Measurements from ENCODE around the gene DUSP11.

DNA sequence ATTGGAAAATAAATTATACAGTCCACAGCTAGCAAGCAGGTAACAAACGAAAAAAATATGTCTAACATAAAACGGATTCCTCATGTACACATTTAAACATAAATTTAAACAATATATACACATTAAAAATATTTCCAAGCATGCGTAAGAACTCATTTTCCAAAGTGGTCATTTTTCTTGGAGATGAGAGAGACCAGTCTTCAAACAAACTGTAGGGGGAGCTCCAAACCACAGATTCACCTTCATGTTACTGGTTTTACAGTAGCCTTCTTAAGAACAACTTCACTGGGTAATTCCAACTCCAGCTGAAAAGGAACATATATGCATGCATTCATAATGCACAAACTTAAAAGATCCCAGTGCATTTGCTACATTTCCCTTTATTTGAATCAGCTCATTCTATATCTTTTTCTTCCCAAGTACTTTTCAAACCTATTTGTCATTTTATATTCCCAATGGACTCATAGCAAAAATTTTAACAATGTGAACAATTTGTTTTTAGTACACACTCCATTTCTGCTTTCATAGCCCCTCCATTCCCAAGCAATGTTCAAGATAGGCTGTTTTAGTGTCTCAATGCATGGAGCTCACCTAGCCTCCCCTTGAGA is 44.1 kb upstream of the DUSP11 start:
- TF ChIP-seq TAF1 (IDR thresholded peaks at IDR 0.05; ENCODE audit: low read depth) = no peak
- TF ChIP-seq, protein P1, sequence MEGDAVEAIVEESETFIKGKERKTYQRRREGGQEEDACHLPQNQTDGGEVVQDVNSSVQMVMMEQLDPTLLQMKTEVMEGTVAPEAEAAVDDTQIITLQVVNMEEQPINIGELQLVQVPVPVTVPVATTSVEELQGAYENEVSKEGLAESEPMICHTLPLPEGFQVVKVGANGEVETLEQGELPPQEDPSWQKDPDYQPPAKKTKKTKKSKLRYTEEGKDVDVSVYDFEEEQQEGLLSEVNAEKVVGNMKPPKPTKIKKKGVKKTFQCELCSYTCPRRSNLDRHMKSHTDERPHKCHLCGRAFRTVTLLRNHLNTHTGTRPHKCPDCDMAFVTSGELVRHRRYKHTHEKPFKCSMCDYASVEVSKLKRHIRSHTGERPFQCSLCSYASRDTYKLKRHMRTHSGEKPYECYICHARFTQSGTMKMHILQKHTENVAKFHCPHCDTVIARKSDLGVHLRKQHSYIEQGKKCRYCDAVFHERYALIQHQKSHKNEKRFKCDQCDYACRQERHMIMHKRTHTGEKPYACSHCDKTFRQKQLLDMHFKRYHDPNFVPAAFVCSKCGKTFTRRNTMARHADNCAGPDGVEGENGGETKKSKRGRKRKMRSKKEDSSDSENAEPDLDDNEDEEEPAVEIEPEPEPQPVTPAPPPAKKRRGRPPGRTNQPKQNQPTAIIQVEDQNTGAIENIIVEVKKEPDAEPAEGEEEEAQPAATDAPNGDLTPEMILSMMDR (IDR thresholded peaks at IDR 0.05; ENCODE audit: poor library complexity, severe bottlenecking) = peak; percentile 88
- TF ChIP-seq EZH2 (IDR thresholded peaks at IDR 0.05; ENCODE audit: borderline replicate concordance, insufficient read depth, low read length, poor library complexity, severe bottlenecking) = no peak

Data from neural cell (in vitro differentiated cells).